ENCODE data around the gene FZD2. TPM values are rescaled to one million over a fixed set of nuclear protein-coding genes. Genes with fewer than 3 reads are reported as not detected.

The FZD2 gene
- total RNA-seq, 1 donor from 2014 or later, result 7.7 TPM

GRCh38 chr17:44607836-44608690, 50.8 kb downstream of the FZD2 start:
- no peak for DNase-seq (ENCODE audit: low spot score)

DNA sequence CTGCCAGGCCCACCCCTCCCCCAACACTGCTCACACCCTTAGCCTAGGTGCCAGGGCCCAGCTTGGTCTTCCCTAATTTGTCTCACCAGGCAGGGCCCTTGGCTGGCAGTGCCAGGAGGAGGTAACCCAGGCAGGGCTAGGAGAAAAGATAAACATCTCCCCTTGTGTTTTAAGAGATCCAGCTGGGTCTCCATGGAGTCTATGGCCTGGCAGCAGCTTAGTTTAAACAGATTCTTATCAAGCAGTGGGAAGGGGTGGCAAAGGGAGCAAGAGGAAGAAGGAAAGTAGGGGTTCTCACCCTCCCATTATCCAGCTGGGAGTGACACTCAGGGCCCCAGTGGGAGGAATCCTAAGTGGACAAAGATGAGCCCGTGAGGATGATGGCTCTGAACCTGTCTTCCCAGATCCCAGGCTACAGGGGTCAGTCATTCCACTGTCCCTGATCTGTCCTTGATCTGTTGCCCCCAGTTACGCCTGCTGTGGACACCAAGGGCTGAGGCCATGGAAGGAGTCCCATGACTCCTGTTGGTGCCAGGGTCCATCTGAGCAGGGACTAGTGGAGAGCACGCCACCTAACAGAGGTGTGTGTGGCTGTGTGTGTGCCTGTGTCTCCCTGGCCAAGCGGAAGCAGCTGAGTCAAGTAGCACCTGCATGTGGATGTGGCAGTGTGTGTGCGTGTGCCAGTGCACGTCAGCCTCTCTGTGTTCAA, 51.6 kb downstream of the FZD2 start:
- DNase-seq (ENCODE audit: low spot score), result no peak

DNA sequence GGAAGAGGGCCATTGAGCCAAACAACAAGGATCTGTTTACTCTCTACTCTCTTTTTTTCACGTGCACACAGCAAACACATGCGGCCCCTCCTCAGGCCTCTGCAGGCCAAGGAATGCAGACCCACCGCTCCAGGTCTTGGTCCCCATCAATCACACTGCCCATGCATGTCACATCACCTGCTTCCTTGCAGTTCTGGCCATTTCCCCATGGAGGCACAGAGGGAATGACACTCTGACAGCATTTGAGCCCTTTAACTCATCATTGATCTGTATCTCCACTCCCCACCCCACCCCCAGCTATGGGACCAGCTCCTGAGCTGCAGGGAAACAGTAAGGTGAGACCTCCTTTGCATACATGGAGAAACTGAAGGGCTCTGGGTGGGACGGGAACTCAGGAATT, 53.0 kb downstream of the FZD2 start:
- DNase-seq (ENCODE audit: low spot score), result no peak

Other genes with a start within 250 kb of the FZD2 start
- gene RUNDC3A, start 248.9 kb upstream of the FZD2 start, total RNA-seq, result 1.4 TPM
- gene SLC25A39, start 232.7 kb upstream of the FZD2 start, total RNA-seq, result 140 TPM
- gene GRN, start 212.2 kb upstream of the FZD2 start, total RNA-seq, result 385 TPM
- gene FAM171A2, start 193.6 kb upstream of the FZD2 start, total RNA-seq, result 4.0 TPM
- gene ITGA2B, start 167.8 kb upstream of the FZD2 start, total RNA-seq, result 2.9 TPM
- gene GPATCH8, start 54.1 kb upstream of the FZD2 start, total RNA-seq, result 33.3 TPM
- not detected for gene MEIOC, start 99.0 kb downstream of the FZD2 start, total RNA-seq
- 13.6 TPM for gene CCDC43, start 132.3 kb downstream of the FZD2 start, total RNA-seq
- 8.9 TPM for gene DBF4B, start 151.2 kb downstream of the FZD2 start, total RNA-seq
- gene ADAM11, start 201.5 kb downstream of the FZD2 start, total RNA-seq, result 2.8 TPM

Measured in mucosa of gallbladder (tissue), 1 donor.